Endometrial microvascular endothelial cells (primary cell): ENCODE results near the gene OR52B2. TPM values are rescaled to one million over a fixed set of nuclear protein-coding genes. Genes with fewer than 3 reads are reported as not detected.

Experiments used
- in situ Hi-C: cut with HindIII; loops from 2 replicates; pipeline ENCODE4 v1.10.0; 2017; ENCODE audit warnings: low sequenced_read_pairs, low pct_unique_long_range_greater_than_20kb; ENCODE audit errors: inconsistent ontology term
- total RNA-seq: library from RNA; depleted of rRNA; stranded (reverse); fragments of >200 nt; gene quantifications from one replicate; pipeline ENCODE4 v1.2.3, GENCODE V29; 2015; ENCODE audit errors: inconsistent ontology term

OR52B2 gene
- total RNA-seq, result not detected

DNA sequence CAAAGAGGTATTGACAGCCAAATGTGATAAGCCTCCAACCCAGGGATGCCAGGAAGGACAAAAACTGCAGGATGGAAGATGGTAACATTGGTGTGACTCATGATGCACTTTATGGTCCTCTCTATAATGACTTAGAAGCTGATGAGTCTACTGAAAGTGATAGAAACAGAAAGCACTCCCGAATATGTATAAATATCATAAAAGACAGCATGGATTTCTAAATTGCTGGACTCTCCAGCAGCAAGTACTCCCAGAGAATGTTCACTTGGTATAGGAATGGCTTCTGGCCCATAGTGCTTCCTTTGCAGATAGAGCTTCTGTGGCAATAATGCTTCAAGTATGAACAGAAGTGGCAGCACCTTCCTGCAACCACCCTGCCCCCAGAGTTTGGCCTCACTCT lies at the start of gene OR52B2:
Gene OR52B2, minus strand, starts transcription at position 101 of the 400 bp plus-strand sequence. Its CDS starts 0 bp downstream, at position 101.
- in situ Hi-C loops, result no loop called here

DNA sequence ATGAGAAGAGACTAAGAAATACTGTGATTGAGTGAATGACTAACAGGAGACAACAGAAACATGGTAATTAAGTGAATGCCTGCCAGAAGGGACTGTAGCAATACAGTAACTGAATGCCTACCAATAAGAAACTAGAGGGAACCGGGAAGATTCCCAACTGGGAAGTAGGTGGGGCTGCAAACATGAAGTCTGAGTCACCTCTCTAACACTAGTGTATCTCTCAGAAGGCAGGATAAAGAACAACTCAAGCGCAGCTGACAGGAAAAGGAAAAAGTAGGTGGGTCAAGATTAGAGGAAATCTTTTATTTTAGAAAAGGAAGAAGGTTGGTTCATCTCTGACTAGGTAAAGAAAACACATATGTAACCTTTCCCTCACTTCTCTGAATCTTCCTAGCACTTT lies 49.2 kb upstream of the OR52B2 start:
- in situ Hi-C loops, result no loop called here

DNA sequence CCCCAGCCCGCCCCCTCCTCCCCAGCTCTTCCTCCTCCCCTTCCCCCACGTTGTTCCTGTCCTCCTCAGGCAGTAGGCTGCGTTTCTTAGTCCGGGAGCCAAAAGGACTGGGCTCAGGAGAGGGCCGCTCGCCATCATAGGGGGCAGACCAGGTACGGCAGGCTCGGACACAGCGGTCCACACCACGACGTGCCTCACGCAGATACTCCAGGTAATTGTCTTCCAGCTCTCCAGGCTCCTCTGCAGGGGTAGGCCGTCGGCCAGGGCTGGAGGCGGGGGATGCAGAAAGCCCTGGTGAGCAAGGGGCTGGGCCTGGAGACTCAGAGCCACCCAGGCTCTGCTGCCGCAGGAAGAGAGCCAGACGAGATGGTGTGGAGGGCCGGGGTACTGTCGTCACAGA lies 47.6 kb upstream of the OR52B2 start:
- in situ Hi-C loops, result no loop called here

DNA sequence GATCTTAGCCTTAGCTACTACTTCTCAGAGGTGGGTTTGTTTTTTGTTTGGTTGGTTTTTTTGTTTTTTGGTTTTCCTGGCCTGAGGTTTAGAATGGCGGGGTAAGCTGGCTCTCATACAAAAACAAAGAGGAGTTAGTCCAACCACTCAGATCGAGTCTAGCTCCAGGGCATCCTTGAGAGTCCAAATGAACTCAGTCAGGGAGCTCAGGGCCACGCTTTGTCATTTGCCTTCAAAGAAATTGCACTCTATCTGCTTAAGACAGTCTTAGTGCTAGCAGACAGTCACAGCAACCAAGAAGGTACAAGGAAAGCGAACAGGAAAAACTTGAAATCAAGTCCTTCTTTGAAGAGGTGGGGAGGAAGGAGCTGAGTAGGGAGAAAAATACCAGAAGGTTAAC lies 46.4 kb upstream of the OR52B2 start:
- in situ Hi-C loops, result no loop called here

DNA sequence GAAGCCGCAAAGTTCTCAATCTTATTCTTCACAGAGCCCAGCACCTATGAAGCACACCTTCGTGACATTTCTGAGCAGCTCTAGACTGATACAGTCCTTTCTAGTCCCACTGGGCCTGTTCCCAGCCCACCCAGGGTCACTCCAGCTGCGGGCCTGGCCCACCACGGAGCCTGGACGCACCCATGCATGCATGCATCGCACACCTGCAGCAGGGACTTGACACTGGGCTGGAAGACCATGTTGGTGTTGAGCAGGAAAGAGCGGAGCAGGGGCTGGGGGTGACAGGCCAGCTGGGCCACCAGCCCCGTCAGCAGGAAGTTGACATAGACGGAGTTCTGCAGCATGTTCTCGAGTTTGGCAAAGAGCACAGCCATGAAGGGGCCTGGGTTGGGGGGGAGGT lies 44.4 kb upstream of the OR52B2 start:
- in situ Hi-C loops, result no loop called here

DNA sequence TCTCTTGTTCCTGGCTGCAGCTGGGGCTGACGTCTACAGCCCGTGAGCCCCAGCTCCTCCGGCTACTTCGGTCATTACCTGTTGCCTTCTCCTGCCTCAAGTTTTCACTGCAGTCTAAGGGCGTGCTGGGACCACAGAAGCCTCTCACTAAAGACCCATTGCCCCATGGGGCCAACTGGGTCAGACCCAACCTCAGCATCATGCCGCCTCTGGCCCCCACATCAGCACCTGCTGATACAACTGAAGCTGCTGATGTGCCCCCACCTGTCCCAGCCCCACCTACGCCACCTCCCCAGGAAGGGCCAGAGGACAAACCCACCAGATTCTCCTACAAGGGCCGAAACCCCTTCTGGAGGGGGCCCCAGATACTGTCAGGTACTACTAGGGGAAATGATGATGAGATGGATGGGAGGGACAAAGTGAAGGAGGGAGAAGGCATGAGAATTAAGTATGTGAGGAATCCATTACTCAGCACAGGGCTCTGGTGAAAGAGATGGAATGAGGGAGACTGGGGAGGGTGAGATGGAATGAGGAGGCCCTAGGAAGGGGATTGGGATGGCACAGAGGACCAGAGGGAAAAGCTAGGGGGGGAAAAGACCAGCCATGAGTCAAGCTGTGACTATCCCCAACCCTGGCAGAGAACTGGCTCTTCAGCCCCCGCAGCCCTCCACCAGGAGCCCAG lies 40.3 kb upstream of the OR52B2 start:
- in situ Hi-C loops, result no loop called here

DNA sequence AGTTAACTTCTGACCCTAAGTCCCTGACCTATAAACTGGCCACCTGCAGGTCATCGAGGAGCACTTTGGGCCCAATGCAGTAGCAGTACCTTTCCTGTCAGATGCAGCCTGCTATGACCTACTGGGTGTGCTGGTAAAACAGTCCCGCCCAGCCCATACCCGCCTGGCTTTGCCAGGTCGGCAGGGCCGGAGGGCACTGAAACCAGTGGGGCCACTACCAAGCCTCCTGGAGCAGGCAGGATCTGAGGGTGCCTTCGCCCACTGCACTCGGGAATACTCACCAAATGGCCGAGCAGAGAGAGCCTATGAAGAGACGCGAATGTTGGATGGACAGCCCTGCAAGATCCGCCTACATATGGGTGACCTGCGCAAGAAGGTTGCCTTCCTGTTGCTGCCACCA lies 39.7 kb upstream of the OR52B2 start:
- in situ Hi-C loops, result no loop called here

DNA sequence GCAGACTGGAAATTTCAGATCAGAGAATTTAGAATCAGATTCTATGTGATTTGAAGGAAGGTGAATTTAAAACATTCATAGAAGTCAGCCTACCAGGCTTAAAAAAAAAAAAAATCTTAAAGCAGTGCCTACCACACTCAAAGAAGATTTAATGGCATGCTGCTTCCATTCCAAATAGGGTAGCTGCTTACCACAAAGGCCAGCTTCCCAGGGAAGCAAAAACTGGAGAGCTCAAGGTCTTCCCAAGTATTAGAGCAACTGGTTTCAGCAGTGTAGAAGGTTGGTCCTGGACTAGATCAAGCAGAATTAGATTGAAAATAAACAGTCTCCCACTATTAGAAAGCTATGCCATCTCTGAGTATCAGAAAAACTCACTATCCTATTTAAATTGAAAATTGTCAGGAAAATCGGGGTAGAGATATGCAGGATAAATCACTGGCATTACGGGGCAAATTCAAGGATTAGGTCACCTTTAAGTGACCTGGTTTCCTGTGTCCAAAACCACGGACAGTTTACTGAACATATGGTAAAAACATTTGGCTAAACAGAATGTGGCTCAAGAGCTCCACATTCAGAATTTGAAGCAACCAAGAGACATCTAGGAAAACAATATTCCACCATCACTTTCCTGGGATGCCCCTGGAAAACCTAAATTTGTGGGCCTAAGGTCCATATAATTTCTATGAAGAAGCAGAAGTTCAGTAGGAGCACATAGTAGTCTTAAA lies 36.5 kb upstream of the OR52B2 start:
- in situ Hi-C loops, result no loop called here

DNA sequence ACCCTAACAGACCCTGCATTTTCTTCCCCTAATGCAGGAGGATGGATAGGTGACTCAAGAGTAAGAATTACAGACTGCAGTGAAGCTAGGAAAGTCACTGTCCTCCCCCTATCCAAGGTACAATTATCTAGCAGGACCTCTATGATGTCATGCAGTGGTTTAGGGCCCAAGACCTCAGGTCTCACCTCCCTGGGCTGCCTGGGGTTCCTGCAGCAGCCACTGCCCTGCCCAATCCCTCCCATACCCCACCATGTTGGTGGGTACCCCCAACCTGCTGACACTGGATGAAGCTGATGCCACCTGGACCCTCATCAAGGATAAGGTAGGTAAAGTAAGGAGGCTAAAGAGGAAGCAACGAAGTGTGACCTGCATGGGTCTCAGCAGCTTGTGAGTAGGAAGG lies 35.2 kb upstream of the OR52B2 start, which contains the start of gene C11orf42:
Gene C11orf42, plus strand, starts transcription at position 192 of the 400 bp plus-strand sequence. Its CDS starts 59 bp downstream, at position 251.
- in situ Hi-C loops, result no loop called here

DNA sequence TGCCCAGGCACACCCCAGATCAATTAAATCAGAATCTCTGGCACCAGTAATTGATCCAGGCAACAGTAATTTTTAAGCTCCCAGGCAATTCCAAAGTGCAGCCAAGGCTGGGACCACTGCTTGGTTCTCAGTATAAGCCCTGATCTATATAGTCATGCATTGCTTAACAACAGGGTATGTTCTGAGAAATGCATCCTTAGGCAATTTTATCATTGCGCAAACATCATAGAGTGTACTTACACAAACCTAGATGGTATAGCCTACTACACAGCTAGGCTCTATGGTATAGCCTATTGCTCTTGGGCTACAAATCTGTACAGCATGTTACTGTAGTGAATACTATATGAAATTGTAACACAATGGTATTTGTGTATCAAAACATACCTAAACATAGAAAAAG lies 34.6 kb upstream of the OR52B2 start:
- in situ Hi-C loops, result no loop called here

DNA sequence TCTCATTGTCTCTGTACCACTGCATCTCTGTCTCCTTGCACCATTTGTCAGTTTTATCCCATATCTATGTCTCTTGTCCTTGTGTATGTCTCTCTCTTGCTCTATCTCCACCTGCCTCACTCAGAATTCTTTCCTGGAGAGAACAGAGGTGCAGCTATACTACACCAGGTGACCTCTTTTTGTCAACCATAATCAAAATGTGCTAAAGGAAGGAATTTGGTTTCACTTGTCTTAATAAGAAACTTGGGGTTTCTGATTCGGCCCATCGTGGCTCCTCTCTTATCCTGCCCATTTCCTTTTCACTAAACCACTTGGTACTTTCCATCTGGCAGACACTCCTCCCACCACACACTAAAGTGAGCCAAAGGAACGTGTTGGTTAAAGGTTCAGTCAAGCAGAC lies 33.2 kb upstream of the OR52B2 start:
- in situ Hi-C loops, result no loop called here

DNA sequence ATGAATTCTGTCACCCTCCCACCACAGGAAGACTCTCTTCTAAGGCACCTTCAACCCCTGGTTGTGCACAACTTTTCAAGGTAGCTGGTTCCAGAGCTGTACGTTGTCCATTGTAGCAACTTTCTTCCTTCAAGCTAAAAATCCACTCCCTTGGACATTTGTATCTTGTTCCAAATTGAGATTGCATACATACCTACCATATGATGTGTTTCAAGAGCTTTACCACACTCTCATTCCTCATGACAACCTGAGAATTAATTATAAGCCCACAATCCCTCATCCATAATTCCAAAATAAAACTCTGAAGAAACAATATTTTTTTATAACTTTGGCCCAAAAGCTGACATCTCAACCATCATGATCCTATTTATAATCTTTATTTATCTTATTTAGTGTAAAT lies 31.9 kb upstream of the OR52B2 start:
- in situ Hi-C loops, result no loop called here

DNA sequence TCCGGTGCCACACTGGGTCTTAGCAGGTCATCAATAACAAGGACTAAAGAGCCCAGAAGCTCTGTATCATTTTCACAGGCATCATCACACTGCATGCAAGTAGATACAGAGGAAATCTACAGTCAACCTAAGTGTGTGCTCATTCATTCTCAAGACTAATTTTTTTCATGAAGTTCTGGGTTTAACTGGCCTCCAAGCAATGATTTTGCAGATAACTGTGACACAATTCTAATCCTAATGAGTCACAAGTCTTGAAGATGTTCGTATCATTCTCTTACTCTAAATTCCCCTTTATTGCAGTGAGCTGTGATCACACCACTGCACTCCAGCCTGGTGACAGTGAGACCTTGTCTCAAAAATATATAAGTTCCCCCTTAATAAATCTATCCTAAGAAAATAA lies 31.4 kb upstream of the OR52B2 start:
- in situ Hi-C loops, result no loop called here

DNA sequence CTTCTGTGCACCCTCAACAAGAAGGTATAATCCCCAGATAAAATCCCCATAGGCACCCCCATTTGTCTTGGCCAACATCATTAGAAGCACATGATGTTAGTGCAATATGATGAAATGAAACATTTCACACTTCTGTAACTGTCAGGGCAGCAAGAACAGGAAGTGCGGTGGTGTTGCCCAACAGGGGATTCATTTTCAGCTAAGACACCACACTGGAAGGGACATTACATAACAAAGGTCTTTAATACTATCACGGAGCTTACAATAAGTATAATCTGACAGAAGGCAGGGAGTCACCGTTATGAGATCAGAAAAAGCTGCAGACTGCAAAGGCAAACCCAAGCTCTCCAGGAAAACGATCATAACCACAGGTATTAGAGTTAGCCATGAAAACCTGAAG lies 30.8 kb upstream of the OR52B2 start:
- in situ Hi-C loops, result no loop called here

DNA sequence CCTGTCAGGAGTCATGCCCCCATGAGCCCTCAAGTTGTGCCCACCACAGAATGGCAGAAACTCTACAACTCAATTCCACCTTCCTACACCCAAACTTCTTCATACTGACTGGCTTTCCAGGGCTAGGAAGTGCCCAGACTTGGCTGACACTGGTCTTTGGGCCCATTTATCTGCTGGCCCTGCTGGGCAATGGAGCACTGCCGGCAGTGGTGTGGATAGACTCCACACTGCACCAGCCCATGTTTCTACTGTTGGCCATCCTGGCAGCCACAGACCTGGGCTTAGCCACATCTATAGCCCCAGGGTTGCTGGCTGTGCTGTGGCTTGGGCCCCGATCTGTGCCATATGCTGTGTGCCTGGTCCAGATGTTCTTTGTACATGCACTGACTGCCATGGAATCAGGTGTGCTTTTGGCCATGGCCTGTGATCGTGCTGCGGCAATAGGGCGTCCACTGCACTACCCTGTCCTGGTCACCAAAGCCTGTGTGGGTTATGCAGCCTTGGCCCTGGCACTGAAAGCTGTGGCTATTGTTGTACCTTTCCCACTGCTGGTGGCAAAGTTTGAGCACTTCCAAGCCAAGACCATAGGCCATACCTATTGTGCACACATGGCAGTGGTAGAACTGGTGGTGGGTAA lies 29.2 kb upstream of the OR52B2 start, which contains the start of gene OR52W1:
Gene OR52W1, plus strand, starts transcription at position 51 of the 637 bp plus-strand sequence. Its CDS starts 0 bp downstream, at position 51.
- in situ Hi-C loops, result no loop called here

DNA sequence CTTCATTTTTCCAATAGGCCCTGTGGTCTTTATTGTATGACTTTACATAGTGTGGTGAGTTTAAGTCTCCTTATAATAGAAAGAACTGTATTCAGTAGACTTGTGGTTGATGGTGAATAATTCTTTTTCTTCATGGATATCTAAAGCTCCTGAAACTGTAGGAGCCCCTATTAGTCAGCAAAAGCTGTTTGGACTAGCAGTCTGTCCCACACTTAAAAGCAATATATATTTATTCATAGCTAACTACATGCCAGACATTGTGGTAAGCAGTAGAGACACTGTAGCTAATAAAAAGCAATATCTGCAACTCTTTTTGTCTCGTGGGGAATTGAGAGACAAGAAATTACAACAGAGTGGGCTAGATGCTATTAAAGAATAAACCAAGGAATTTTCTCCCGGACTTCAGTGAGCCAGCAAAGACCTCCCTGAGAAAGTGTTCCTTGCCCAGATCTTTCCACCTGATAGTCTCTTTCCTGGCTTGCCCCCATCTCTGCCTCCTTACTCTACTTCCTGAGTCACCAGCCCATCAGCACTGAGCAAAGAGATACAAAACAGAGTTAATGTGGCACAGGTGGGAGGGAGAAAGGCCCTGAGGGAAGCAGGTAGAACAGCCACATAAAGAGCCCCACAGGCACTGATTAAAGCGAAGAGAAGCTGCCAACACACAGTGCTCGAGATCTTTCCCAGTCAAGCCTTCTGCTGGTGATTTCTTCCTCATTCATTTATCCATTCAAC lies 27.5 kb upstream of the OR52B2 start:
- in situ Hi-C loops, result no loop called here

DNA sequence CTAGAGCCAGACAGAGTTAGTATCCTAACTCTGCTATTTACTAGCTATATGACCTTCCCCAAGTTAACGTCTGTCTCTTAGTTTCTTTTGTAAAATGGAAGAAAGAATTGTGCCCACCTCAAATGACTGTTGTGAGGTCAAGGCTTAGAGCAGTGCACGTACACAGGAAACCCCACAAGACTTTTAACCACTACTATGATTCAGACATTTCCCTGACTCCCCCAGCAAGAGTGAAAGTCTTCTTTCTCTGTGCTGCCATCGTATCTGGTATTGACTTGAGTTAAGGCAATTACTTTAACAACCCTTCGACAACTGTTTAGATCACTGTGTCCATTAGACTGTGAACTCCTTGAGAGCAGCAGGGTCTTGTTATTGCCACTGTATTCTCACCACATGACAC lies 26.3 kb upstream of the OR52B2 start:
- in situ Hi-C loops, result no loop called here

DNA sequence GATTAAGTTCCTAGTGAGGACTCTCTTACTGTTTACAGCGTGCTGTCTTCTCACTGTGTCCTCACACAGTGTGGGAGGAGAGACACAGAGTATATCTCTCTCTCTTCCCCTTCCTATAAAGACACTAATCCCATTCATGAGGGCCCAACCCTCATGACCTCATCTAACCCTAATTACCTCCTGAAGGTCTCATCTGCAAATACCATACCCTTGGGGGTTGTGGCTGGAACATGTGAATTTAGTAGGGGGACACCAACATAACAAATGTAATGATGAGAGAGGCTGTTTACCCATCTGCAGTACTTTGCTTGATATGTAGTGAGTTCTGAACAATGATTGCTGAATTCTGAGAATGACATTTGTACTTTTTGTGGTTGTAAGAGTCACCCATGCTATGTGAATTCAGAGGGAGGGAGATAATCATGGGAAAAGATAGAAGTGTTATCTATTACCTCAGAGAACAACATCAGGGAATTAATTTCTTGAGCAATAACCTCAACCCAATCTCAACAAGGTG lies 24.0 kb upstream of the OR52B2 start:
- in situ Hi-C loops, result no loop called here

DNA sequence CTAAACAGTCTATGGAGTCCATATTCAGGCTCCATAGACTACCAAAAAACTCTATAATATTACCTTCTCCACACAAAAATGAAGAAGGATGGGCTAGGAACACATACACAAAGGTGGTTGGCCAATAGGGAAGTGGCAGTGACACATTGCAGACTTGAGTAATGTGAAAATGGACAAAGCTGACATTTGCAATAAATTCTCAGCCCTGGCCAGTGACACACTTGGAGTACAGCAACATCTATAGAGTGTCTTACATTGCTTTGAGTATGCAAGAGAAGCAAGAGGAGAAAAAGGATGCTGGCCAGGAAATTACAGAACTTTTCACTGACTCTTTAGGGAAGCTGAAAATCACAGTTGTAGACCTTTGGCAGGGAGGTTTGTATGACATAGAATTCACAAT lies 21.6 kb upstream of the OR52B2 start:
- in situ Hi-C loops, result no loop called here
